ENCODE data around the gene SIMC1. TPM values are rescaled to one million over a fixed set of nuclear protein-coding genes. Genes with fewer than 3 reads are reported as not detected.
A peak's percentile ranks its signal among the peaks of the same experiment; 100 is the strongest.
"Not testable (repeated sequence)": the region's sequence is repeated elsewhere in the genome, so short reads cannot be mapped to it uniquely, and the experiment has no call there.

The SIMC1 gene
- total and polyA plus RNA-seq, 12 donors, result 1.9 to 7.7 (median 4.5) TPM

DNA sequence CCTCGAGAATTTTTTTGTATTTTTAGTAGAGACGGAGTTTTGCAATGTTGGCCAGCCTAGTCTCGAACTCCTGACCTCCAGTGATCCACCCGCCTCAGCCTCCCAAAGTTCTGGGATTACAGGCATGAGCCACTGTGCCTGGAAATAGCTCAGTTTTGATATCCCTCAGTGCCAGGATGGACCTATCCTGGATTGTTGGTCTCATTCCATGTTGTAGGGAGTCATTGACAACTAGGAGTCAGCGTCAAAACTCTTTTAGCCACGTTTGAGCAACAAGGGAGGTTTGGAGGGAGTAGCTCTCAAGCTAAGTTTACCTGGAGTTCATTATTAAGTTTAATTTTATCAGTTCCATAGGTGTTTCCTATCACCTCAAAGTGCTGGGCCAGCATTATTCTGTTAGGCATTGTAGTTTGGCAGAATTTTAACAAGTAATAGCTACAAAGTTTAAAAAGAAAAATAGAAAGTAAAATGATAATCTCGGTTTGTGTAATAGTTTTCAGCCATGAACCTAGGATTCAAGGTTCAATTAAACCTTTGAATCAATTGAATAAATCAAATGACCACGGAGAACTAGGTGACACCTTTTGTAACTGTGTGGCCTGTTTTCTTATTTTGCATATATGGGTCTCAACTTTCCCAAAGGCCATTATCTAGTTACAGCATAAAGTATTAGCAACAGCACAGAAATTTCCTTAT is 15.3 kb downstream of the SIMC1 start:
- H3K27me3 ChIP-seq; H3K4me3 ChIP-seq; ATAC-seq; H3K4me1 ChIP-seq; H3K9me3 ChIP-seq; DNase-seq; H3K36me3 ChIP-seq; intact Hi-C loops (cut with DNase I); H3K27ac ChIP-seq: not testable (repeated sequence)
- WGBS, 2 donors, result 89 to 94% methylated on average over 8 of the region's 8 CpGs

- H3K4me1 ChIP-seq; intact Hi-C loops (cut with DNase I); H3K9me3 ChIP-seq; DNase-seq; H3K27me3 ChIP-seq; H3K36me3 ChIP-seq; H3K4me3 ChIP-seq; H3K27ac ChIP-seq: not testable (repeated sequence)
- ATAC-seq, result peak in 1 of 8 donors; percentile 27
- WGBS, 2 donors, result 32 to 38% methylated on average over 2 of the region's 2 CpGs
Observed at GRCh38 chr5:176254066-176254393, 15.8 kb downstream of the SIMC1 start.

- H3K36me3 ChIP-seq; DNase-seq; H3K27ac ChIP-seq; H3K4me3 ChIP-seq; H3K9me3 ChIP-seq; intact Hi-C loops (cut with DNase I); H3K4me1 ChIP-seq; H3K27me3 ChIP-seq; ATAC-seq: not testable (repeated sequence)
- WGBS, 2 donors, result 92 to 95% methylated on average over 5 of the region's 5 CpGs
Observed at GRCh38 chr5:176257871-176258505, 19.8 kb downstream of the SIMC1 start.

DNA sequence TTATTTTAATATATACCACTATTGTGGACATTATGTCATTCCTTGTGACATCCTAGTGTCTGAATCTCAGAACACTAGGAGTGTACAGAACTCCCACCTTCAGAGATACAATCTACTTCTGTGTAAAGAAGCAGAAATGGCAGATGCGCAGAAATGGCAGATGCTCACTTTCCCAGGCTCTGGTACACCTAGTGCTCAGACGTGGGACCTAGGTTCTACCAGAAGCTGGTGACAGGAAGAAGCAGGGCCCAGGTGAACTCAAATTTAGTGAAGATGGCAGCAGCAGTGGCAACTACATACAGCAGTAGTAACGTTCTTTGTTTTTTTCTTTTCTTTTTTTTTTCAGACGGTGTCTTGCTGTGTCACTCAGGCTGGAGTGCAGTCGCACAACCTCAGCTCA is 22.5 kb downstream of the SIMC1 start:
- H3K9me3 ChIP-seq; H3K27ac ChIP-seq; H3K4me3 ChIP-seq; H3K36me3 ChIP-seq; DNase-seq; H3K27me3 ChIP-seq; H3K4me1 ChIP-seq; intact Hi-C loops (cut with DNase I); ATAC-seq: not testable (repeated sequence)
- WGBS, 2 donors, result 90 to 96% methylated on average over 5 of the region's 5 CpGs

DNA sequence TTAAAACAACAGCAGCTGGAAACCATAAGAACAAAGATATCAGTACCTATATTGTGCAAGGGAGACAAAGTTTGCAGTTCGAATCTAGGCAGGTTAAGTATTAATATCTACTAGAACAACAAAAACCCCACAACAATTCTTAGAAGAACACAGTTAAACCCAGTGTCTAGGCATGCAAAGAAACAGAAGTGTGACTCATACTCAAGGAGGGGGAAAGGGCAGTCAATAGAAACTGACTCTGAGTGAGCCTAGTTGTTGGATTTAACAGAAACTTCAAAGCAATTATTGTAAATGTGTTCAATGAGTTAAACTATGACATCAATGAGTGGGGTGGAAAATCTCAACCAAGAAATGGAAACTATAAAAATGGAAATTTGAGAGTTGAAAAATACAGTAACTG is 28.2 kb downstream of the SIMC1 start:
- H3K9me3 ChIP-seq; ATAC-seq; H3K4me1 ChIP-seq; DNase-seq; H3K27ac ChIP-seq; H3K4me3 ChIP-seq; intact Hi-C loops (cut with DNase I); H3K27me3 ChIP-seq; H3K36me3 ChIP-seq: not testable (repeated sequence)
- WGBS, 2 donors, result no CpG with 5 or more reads among the region's 1 CpG

- intact Hi-C loops (cut with DNase I); H3K27ac ChIP-seq; H3K36me3 ChIP-seq; DNase-seq; H3K27me3 ChIP-seq; ATAC-seq; H3K4me3 ChIP-seq; H3K4me1 ChIP-seq: not testable (repeated sequence)
- peaks cover 0 to 11% (median 0%) of the 10 kb centered on the region in 11 donors for H3K9me3 ChIP-seq
Observed at GRCh38 chr5:176289018-176289417, 50.8 kb downstream of the SIMC1 start.

GRCh38 chr5:176290057-176290840 is 52.0 kb downstream of the SIMC1 start:
- intact Hi-C loops (cut with DNase I); ATAC-seq; H3K27ac ChIP-seq; H3K27me3 ChIP-seq; H3K4me3 ChIP-seq; H3K36me3 ChIP-seq; DNase-seq; H3K4me1 ChIP-seq: not testable (repeated sequence)
- peaks cover 0 to 11% (median 0%) of the 10 kb centered on the region in 11 donors for H3K9me3 ChIP-seq
- 90 to 93% methylated on average over 13 to 14 of the region's 14 CpGs for WGBS, 2 donors

DNA sequence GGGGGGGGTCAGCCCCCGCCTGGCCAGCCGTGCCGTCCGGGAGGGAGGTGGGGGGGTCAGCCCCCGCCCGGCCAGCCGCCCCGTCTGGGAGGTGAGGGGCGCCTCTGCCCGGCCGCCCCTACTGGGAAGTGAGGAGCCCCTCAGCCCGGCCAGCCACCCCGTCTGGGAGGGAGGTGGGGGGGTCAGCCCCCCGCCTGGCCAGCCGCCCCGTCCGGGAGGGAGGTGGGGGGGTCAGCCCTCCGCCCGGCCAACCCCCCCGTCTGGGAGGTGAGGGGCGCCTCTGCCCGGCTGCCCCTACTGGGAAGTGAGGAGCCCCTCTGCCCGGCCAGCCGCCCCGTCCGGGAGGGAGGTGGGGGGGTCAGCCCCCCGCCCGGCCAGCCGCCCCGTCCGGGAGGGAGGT is 67.1 kb downstream of the SIMC1 start:
- H3K36me3 ChIP-seq, result peaks cover 0 to 39% (median 0%) of the 10 kb centered on the region in 9 donors
- H3K4me3 ChIP-seq; H3K27ac ChIP-seq; H3K4me1 ChIP-seq; ATAC-seq; DNase-seq; intact Hi-C loops (cut with DNase I); H3K9me3 ChIP-seq; H3K27me3 ChIP-seq: not testable (repeated sequence)
- 96 to 98% methylated on average over 5 to 17 of the region's 31 CpGs for WGBS, 2 donors
